ENCODE data around the gene FAM53B.
A peak's percentile ranks its signal among the peaks of the same experiment; 100 is the strongest.

FAM53B gene

DNA sequence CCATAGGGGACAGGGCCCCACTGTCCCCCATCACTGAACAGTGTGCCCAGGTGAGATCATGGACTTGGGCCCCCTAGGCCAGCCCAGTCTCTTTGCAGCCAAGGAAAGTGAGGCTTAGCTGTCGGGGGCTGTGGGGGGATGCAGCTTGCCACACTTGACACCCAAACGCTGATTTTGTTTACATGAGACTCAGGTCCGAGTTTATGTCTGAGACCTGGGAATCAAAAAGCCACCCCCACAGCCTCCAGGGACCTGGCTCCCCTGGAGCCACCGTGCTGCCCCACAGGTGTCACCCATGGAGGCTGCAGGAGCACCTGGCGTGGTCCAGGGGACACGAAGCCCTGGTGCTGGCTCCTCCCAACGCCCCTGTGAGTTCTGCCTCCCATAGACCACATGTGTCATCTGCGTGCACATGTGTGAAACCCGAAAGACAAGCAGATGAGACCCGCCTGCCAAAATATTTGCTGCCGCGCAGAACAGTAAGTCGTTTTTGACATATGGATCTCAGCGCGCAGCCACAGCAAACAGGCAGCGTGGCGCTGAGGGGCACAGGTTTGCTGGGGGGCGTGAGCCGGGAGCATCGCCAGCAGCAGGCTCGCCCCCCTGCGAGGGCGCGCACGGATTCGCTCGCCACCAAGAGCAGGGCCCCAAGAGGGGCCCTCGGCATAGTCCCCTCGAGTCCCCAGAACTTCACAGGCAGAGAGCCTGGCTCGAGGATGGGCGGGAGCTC, 170.3 kb downstream of the FAM53B start (continued):
- TF ChIP-seq, protein P1, sequence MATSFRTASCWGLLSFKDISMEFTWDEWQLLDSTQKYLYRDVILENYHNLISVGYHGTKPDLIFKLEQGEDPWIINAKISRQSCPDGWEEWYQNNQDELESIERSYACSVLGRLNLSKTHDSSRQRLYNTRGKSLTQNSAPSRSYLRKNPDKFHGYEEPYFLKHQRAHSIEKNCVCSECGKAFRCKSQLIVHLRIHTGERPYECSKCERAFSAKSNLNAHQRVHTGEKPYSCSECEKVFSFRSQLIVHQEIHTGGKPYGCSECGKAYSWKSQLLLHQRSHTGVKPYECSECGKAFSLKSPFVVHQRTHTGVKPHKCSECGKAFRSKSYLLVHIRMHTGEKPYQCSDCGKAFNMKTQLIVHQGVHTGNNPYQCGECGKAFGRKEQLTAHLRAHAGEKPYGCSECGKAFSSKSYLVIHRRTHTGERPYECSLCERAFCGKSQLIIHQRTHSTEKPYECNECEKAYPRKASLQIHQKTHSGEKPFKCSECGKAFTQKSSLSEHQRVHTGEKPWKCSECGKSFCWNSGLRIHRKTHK (tag by site-specific recombination; IDR thresholded peaks at IDR 0.05) = no peak
- TF ChIP-seq ZNF302 (tag by site-specific recombination; IDR thresholded peaks at IDR 0.05; ENCODE audit: low read depth) (no peak), MZF1 (tag by site-specific recombination; IDR thresholded peaks at IDR 0.05; ENCODE audit: borderline replicate concordance) (no peak), WT1 (tag by site-specific recombination; IDR thresholded peaks at IDR 0.05) (no peak), ZBTB48 (tag by site-specific recombination; IDR thresholded peaks at IDR 0.05) (no peak), ZNF514 (tag by site-specific recombination; IDR thresholded peaks at IDR 0.05) (no peak)

DNA sequence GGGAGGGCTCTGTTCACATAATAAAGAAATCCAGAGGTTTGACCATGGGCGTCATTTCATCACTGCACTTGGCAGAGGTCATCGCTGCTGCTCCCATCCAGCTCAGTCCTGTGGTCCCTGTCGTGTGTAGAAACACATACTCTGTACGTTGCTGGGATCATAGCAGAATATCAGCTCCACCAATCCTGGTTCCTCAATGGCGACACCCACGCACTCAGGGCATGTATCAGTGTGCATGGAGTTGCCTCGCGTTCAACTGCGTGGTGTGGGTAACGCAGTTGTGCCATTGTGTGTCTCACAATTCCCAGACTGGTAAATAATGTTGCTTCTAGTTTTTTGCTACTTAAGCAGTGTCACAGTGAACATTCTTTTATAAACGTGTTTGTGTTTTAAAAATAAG, 171.4 kb downstream of the FAM53B start:
- Histone ChIP-seq H3K36me3 (ENCODE audit: control insufficient read depth in 2 of 2, insufficient read depth in 1 of 2, low read length in 2 of 2) (no peaks in the 10 kb centered on the region), H3K27ac (ENCODE audit: extremely low read depth, low read depth, low read length) (no peak overlapping the region), H3K4me1 (ENCODE audit: control insufficient read depth, insufficient read depth, low read length) (no peaks in the 10 kb centered on the region), H3K9me3 (ENCODE audit: control insufficient read depth, insufficient read depth, low read depth, low read length) (no peaks in the 10 kb centered on the region), H3K4me3 (ENCODE audit: low read depth, low read length) (no peak overlapping the region)
- TF ChIP-seq ZNF701 (tag by site-specific recombination; IDR thresholded peaks at IDR 0.05) (no peak), ZNF394 (tag by site-specific recombination; IDR thresholded peaks at IDR 0.05; ENCODE audit: borderline replicate concordance) (no peak), ZNF501 (tag by site-specific recombination; IDR thresholded peaks at IDR 0.05) (no peak), SALL2 (tag by site-specific recombination; IDR thresholded peaks at IDR 0.05; ENCODE audit: borderline replicate concordance) (no peak), PRDM1 (tag by site-specific recombination; IDR thresholded peaks at IDR 0.05) (no peak), ZNF112 (tag by site-specific recombination; IDR thresholded peaks at IDR 0.05) (no peak), ZFHX2 (tag by site-specific recombination; conservative IDR thresholded peaks at IDR 0.05) (no peak)
- TF ChIP-seq, protein P2, sequence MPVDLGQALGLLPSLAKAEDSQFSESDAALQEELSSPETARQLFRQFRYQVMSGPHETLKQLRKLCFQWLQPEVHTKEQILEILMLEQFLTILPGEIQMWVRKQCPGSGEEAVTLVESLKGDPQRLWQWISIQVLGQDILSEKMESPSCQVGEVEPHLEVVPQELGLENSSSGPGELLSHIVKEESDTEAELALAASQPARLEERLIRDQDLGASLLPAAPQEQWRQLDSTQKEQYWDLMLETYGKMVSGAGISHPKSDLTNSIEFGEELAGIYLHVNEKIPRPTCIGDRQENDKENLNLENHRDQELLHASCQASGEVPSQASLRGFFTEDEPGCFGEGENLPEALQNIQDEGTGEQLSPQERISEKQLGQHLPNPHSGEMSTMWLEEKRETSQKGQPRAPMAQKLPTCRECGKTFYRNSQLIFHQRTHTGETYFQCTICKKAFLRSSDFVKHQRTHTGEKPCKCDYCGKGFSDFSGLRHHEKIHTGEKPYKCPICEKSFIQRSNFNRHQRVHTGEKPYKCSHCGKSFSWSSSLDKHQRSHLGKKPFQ (tag by site-specific recombination; IDR thresholded peaks at IDR 0.05) = no peak
- ChIA-PET CTCF (interaction anchor here (0.6 kb wide), 1 partner anchor 183 kb away, joined by 4 read pairs; no protein-coding TSS in a partner anchor), POLR2A (no interaction called here)

DNA sequence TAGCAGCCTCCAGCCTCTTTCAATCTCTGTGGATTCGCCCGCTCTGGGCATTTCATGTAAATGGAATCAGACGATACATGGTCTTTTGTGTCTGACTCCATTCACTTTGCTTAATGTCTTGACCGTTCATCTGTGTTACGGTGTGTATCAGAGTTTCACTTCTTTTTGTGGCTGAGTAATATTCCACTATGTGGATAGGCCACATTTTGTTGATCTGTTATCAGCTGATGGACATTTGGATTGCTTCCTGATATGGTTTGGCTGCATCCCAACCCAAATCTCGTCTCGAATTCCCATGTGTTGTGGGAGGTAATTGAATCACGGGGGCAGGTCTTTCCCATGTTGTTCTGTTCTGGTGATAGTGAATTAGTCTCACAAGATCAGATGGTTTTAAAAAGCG, 173.5 kb downstream of the FAM53B start:
- TF ChIP-seq, protein P3, sequence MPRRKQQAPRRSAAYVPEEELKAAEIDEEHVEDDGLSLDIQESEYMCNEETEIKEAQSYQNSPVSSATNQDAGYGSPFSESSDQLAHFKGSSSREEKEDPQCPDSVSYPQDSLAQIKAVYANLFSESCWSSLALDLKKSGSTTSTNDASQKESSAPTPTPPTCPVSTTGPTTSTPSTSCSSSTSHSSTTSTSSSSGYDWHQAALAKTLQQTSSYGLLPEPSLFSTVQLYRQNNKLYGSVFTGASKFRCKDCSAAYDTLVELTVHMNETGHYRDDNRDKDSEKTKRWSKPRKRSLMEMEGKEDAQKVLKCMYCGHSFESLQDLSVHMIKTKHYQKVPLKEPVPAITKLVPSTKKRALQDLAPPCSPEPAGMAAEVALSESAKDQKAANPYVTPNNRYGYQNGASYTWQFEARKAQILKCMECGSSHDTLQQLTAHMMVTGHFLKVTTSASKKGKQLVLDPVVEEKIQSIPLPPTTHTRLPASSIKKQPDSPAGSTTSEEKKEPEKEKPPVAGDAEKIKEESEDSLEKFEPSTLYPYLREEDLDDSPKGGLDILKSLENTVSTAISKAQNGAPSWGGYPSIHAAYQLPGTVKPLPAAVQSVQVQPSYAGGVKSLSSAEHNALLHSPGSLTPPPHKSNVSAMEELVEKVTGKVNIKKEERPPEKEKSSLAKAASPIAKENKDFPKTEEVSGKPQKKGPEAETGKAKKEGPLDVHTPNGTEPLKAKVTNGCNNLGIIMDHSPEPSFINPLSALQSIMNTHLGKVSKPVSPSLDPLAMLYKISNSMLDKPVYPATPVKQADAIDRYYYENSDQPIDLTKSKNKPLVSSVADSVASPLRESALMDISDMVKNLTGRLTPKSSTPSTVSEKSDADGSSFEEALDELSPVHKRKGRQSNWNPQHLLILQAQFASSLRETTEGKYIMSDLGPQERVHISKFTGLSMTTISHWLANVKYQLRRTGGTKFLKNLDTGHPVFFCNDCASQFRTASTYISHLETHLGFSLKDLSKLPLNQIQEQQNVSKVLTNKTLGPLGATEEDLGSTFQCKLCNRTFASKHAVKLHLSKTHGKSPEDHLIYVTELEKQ (tag by site-specific recombination; IDR thresholded peaks at IDR 0.05; ENCODE audit: borderline replicate concordance) = no peak
- TF ChIP-seq ZNF146 (tag by site-specific recombination; IDR thresholded peaks at IDR 0.05) = peak; percentile 56; the same call in 1 of the 2 replicates
- CTCF ChIA-PET = no interaction called here
- POLR2A ChIA-PET = no interaction called here
- no peak overlapping the region for H3K4me3 ChIP-seq (ENCODE audit: low read depth, low read length)
- no peaks in the 10 kb centered on the region for H3K4me1 ChIP-seq (ENCODE audit: control insufficient read depth, insufficient read depth, low read length)
- H3K36me3 ChIP-seq (ENCODE audit: control insufficient read depth in 2 of 2, insufficient read depth in 1 of 2, low read length in 2 of 2) = no peaks in the 10 kb centered on the region
- no peak overlapping the region for H3K27ac ChIP-seq (ENCODE audit: extremely low read depth, low read depth, low read length)
- no peaks in the 10 kb centered on the region for H3K9me3 ChIP-seq (ENCODE audit: control insufficient read depth, insufficient read depth, low read depth, low read length)
